Activated B cell treated with CpG ODN at 0.5 μM for 24 hours (primary cell): ENCODE data around the gene GPR39. TPM values are rescaled to one million over a fixed set of nuclear protein-coding genes. Genes with fewer than 3 reads are reported as not detected.

Experiments used
- ATAC-seq: fragments of 200-7000 bp; cut with Tn5 transposase; one replicate; pipeline ENCODE4 v1.10.0; 2021; ENCODE audit warnings: low read depth, mild to moderate bottlenecking, moderate library complexity
- CTCF ChIA-PET: fragments of 350-600 bp; sonication (Branson Sonifier 250); formaldehyde crosslinking; loops from one replicate; lab custom pipeline; 2021; ENCODE audit warnings: antibody characterized with exemption; lab: Charles Lee
- POLR2A ChIA-PET: fragments of 350-600 bp; sonication (Branson Sonifier 250); formaldehyde crosslinking; loops from one replicate; lab custom pipeline; 2021; ENCODE audit warnings: antibody characterized with exemption; lab: Charles Lee
- DNase-seq: peaks from one replicate; pipeline ENCODE4 v3.0.0; 2022
- H3K27ac Mint-ChIP-seq: one replicate; pipeline ENCODE4 v1.8.0; 2020; ENCODE audit warnings: mixed read lengths
- H3K27me3 Mint-ChIP-seq: one replicate; pipeline ENCODE4 v1.8.0; 2021; ENCODE audit warnings: mixed read lengths
- H3K36me3 Mint-ChIP-seq: one replicate; pipeline ENCODE4 v1.8.0; 2021; ENCODE audit warnings: low read depth, mixed read lengths
- H3K4me1 Mint-ChIP-seq: one replicate; pipeline ENCODE4 v1.8.0; 2021; ENCODE audit warnings: mixed read lengths
- H3K4me3 Mint-ChIP-seq: one replicate; pipeline ENCODE4 v1.8.0; 2020; ENCODE audit warnings: mild to moderate bottlenecking, mixed read lengths
- H3K9me3 Mint-ChIP-seq: one replicate; pipeline ENCODE4 v1.8.0; 2020; ENCODE audit warnings: mixed read lengths
- CTCF ChIP-seq: fragments of 200-600 bp; IDR thresholded peaks from one replicate; pipeline ENCODE4 v1.8.0; 2022; ENCODE audit warnings: antibody characterized with exemption, mild to moderate bottlenecking
- intact Hi-C: fragments of 100-400 bp; cut with micrococcal nuclease; formaldehyde crosslinking; loops from one replicate; pipeline ENCODE4 v1.15.1; 2024
- total RNA-seq: library from RNA; stranded (reverse); gene quantifications from 2 replicates; pipeline ENCODE4 v1.2.3, GENCODE V29; 2022

The GPR39 gene
- total RNA-seq, 1 donor from 2014 or later = not detected

- H3K27ac Mint-ChIP-seq = no peak overlapping the region
- H3K4me1 Mint-ChIP-seq = no peaks in the 10 kb centered on the region
- H3K36me3 Mint-ChIP-seq = no peaks in the 10 kb centered on the region
- H3K9me3 Mint-ChIP-seq = peaks cover 3% of the 10 kb centered on the region
- no peak for TF ChIP-seq CTCF
- ATAC-seq (no peak), DNase-seq (no peak)
- ChIA-PET CTCF (no interaction called here), POLR2A (no interaction called here)
- no peak overlapping the region for H3K4me3 Mint-ChIP-seq
- intact Hi-C loops = no loop called here
- no peaks in the 10 kb centered on the region for H3K27me3 Mint-ChIP-seq
Observed at GRCh38 chr2:132495881-132496280, 79.3 kb downstream of the GPR39 start.

GRCh38 chr2:132496555-132496954 is 80.0 kb downstream of the GPR39 start:
- no peaks in the 10 kb centered on the region for H3K36me3 Mint-ChIP-seq
- H3K27me3 Mint-ChIP-seq = no peaks in the 10 kb centered on the region
- no peaks in the 10 kb centered on the region for H3K4me1 Mint-ChIP-seq
- no peak overlapping the region for H3K27ac Mint-ChIP-seq
- TF ChIP-seq CTCF = no peak
- intact Hi-C loops = no loop called here
- CTCF ChIA-PET = no interaction called here
- H3K4me3 Mint-ChIP-seq = no peak overlapping the region
- DNase-seq (no peak), ATAC-seq (no peak)
- peaks cover 3% of the 10 kb centered on the region for H3K9me3 Mint-ChIP-seq
- POLR2A ChIA-PET = no interaction called here

GRCh38 chr2:132497591-132497990 is 81.0 kb downstream of the GPR39 start:
- Mint-ChIP-seq H3K9me3 (peaks cover 8% of the 10 kb centered on the region), H3K4me1 (no peaks in the 10 kb centered on the region), H3K27ac (no peak overlapping the region), H3K27me3 (no peaks in the 10 kb centered on the region), H3K36me3 (no peaks in the 10 kb centered on the region), H3K4me3 (no peak overlapping the region)
- ChIA-PET CTCF (no interaction called here), POLR2A (no interaction called here)
- no peak for DNase-seq
- ATAC-seq = no peak
- no peak for TF ChIP-seq CTCF
- intact Hi-C loops = no loop called here

GRCh38 chr2:132503701-132504100 is 87.1 kb downstream of the GPR39 start:
- peaks cover 2% of the 10 kb centered on the region for H3K27me3 Mint-ChIP-seq
- H3K27ac Mint-ChIP-seq = no peak overlapping the region
- no peaks in the 10 kb centered on the region for H3K36me3 Mint-ChIP-seq
- no peak for ATAC-seq
- POLR2A ChIA-PET = no interaction called here
- intact Hi-C loops = no loop called here
- H3K4me3 Mint-ChIP-seq = no peak overlapping the region
- no peak for TF ChIP-seq CTCF
- no peaks in the 10 kb centered on the region for H3K4me1 Mint-ChIP-seq
- peaks cover 22% of the 10 kb centered on the region for H3K9me3 Mint-ChIP-seq
- DNase-seq = no peak
- CTCF ChIA-PET = no interaction called here

- no peak for DNase-seq
- no peak overlapping the region for H3K27ac Mint-ChIP-seq
- ChIA-PET POLR2A (no interaction called here), CTCF (no interaction called here)
- H3K9me3 Mint-ChIP-seq = no peaks in the 10 kb centered on the region
- TF ChIP-seq CTCF = no peak
- H3K4me3 Mint-ChIP-seq = no peak overlapping the region
- intact Hi-C loops = no loop called here
- H3K36me3 Mint-ChIP-seq = no peaks in the 10 kb centered on the region
- H3K27me3 Mint-ChIP-seq = no peaks in the 10 kb centered on the region
- ATAC-seq = no peak
- no peaks in the 10 kb centered on the region for H3K4me1 Mint-ChIP-seq
Observed at GRCh38 chr2:132515010-132515409, 98.4 kb downstream of the GPR39 start.
